HG02678 (cell line): ENCODE results near the gene SNRPA1.

ENCODE experiments used
- ATAC-seq: cut with Tn5 transposase; IDR thresholded peaks from one replicate; pipeline ENCODE4 v1.9.1; 2021; ENCODE audit warnings: mild to moderate bottlenecking, moderate library complexity; ENCODE audit not compliant: unreplicated experiment

The SNRPA1 gene

GRCh38 chr15:101320501-101321052 is 25.5 kb upstream of the SNRPA1 start:
- peak; percentile 76 for ATAC-seq

GRCh38 chr15:101318839-101319238 is 23.8 kb upstream of the SNRPA1 start:
- ATAC-seq: no peak

- no peak for ATAC-seq
Observed at GRCh38 chr15:101318147-101318819, 23.2 kb upstream of the SNRPA1 start.

GRCh38 chr15:101317336-101317872 is 22.4 kb upstream of the SNRPA1 start:
- ATAC-seq: no peak

GRCh38 chr15:101316529-101316928 is 21.5 kb upstream of the SNRPA1 start:
- no peak for ATAC-seq

DNA sequence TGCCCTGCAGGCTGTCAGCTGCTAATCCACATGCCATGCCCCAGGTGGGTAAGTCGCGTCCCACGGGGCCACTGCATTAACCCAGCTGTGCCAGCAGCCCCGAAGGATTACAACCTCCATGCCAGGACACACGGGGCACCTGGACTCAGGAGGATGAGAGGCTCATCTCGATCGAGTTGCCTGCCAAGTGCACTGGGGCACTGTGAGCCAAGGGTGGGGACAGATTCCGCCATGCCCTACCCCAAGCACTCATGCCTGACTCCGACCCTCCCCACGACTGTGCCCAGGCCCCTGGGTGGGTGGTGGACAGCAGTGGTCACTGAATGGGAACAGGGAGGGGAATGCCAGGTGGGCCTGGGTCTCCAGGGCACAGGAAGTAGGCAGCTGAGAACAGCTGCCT is 20.7 kb upstream of the SNRPA1 start:
- ATAC-seq: no peak

DNA sequence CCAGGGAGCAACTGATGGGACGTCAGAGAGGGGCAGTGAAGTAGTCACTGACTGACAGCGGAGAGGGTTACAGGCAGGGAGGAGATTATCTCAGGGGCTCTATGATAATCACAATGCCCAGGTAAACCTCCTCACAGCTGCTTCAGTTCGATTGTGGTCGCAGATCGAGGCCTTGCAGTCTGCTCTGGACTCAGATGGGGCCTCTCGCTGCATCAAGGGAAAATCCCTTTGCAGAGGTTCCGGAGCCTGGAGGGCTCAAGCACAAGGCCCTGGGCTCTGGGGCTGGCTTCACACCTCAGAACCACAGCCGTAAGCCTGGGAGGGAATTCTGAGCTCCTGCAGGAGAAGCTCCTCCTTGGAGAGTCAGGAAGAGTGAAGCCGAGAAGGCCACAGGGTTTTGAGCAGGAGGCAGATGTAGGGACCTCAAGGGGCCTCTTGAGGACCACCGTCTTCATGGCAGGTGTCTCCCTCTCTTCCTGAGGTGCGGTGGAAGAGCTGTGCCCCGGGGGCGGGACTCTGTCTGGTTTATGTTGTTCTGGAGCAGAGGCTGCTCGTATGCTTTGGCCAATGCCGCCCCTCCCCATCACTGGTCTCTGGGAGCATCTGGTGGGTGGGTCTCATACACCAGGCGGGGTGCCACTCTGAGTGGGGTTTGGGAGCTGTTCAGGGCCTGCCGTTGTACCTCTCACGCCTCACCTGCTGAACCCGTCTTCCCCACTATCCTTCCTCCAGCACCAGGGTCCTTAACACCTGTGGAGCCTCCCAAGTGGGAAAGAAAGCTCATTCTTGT is 19.5 kb upstream of the SNRPA1 start:
- ATAC-seq: no peak

GRCh38 chr15:101313041-101313761 is 18.2 kb upstream of the SNRPA1 start:
- no peak for ATAC-seq

- ATAC-seq: no peak
Observed at GRCh38 chr15:101310508-101310907, 15.5 kb upstream of the SNRPA1 start.

DNA sequence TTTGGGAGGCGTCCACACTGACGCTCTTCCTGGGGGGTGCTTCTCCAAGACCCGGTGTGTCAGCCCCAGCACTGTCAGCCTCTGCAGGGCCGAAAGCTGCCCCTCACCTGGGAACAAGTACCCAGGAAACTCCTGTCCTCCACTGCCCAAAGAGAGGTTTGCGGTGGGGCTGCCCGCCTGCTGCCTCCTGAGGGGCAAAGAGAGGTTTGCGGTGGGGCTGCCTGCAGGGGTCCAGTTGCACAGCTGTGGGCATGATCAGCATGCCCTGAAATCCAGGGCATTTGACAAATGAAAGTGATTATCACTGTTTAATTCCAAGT is 15.1 kb upstream of the SNRPA1 start:
- ATAC-seq: no peak

GRCh38 chr15:101309436-101310160 is 14.6 kb upstream of the SNRPA1 start:
- ATAC-seq: no peak

GRCh38 chr15:101308604-101309435 is 13.8 kb upstream of the SNRPA1 start:
- no peak for ATAC-seq

- ATAC-seq: no peak
Observed at GRCh38 chr15:101307897-101308603, 13.0 kb upstream of the SNRPA1 start.

DNA sequence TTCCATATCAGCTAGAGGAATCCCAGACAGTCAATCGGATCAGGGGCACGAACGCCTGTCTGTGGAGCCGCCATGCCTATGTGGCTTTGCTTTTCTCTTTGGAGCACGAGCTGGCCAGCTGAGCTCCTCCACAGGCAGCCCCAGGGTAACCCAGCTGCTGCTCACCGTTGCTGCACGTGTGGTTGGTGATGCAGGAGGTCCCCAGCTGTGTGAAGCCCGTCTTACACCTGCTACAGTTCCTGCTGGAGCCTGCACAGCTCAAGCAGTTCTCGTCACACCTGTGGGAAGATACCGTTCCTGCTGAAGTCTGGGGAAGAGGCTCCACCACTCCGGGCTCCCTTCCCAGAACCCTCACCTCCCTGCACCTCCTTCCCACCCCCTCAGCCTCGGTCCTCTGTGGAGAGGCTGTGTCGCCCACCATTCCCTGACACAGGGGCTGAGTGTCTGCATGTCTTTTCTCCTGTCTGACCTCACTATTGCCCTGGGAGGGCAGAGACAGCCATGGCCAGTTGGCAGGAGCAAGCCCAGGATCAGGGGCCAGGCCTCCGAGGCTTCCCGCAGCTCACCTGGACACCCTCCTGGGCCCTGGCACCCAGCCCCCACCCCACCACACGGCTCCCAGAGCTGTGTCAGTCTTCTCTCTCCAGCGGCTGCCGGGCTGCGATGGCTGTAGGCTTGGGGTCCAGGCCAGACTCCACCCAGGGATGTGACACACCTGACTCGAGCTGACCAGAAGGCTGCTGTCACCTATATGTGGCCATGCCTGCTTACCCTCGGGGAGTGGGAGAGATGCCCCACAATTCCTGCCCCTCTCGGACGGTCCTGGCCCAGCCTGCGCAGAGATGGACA is 12.2 kb upstream of the SNRPA1 start:
- no peak for ATAC-seq

DNA sequence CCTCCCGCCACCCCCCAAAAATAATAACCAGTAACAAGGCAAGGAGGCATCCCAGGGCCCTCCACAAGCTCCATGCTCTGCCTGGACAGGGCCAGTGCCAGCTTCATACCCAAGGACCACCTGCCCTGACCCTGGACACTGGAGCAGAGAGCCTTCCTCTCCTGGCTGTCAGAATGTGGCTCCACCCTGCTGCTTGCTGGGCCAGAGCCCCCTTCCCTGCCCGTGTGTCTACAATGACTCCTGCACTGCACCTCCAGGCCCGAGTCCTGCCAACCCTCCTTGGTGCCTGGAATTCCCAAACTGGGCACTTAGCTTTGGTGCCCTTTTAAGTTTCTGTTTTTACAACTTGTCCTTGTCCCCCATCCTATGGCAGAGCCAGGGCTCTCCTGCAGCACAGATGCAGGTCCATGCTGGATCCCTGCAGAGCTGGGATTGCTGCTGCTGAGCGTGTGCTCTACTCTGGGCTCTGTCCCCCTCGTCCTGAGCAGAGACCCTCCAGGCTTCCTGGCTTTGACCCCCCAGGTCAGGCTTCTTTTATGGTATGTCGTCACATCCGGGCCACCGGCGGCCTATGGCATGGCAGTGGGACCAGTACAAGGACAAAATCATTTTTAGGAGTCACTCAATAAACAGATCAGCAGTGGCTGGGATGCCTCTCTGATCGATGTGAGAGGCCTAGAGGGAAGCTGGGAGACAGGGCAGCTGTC is 11.4 kb upstream of the SNRPA1 start:
- ATAC-seq: no peak

DNA sequence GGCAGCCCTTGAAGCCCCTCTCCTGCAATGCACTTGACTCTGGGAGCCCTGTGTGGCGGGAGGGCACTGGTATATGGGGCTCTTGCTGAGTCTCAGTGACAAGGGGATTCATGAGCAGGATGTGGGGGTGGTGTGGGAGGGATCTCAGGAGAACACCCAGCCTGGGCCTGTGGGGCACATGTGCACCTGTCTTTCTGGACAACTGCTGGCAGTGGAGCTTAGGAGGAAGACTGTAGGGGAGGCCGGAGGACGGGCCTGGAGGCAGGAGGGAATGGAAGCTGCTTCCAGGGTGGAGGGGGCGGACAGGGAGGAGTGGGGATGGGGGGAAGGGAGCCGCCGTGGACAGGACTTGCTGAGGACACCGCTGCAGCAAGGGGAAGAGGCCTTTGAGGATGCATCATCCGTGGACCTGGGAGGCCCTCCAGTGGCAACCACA is 10.8 kb upstream of the SNRPA1 start:
- no peak for ATAC-seq

GRCh38 chr15:101303408-101303807 is 8.4 kb upstream of the SNRPA1 start:
- no peak for ATAC-seq
